Right atrium auricular region (tissue), 2 donors: ENCODE measurements around the gene VTN. TPM values are rescaled to one million over a fixed set of nuclear protein-coding genes. Genes with fewer than 3 reads are reported as not detected.

Source experiments
- DNase-seq: peaks from one replicate; pipeline ENCODE4 v3.0.0-alpha.2; 2019; ENCODE audit warnings: low spot score
- H3K27ac ChIP-seq, 2 donors: fragments of 200-600 bp; sonication (generic); 1 replicate in 1 of 2; 2 replicates in 1 of 2; pipeline ENCODE4 v1.5.1; 2016 to 2019
- H3K27me3 ChIP-seq, 2 donors: fragments of 200-600 bp; sonication (generic); one replicate each; pipeline versions ENCODE4 v1.5.1 to v1.6.0; 2017 to 2019
- H3K36me3 ChIP-seq: fragments of 200-600 bp; sonication (generic); one replicate; pipeline ENCODE4 v1.5.1; 2016
- H3K4me1 ChIP-seq, 2 donors: fragments of 200-600 bp; sonication (generic); one replicate each; pipeline versions ENCODE4 v1.5.1 to v1.6.0; 2017 to 2019
- H3K4me3 ChIP-seq, 2 donors: fragments of 200-600 bp; sonication (generic); 1 replicate in 1 of 2; 2 replicates in 1 of 2; pipeline ENCODE4 v1.5.1; 2017 to 2019; ENCODE audit warnings: mild to moderate bottlenecking in 1 of 2, moderate library complexity in 1 of 2
- H3K9me3 ChIP-seq, 2 donors: fragments of 200-600 bp; sonication (generic); one replicate each; pipeline ENCODE4 v1.5.1; 2019
- CTCF ChIP-seq, 2 donors: fragments of 200-600 bp; sonication (generic); IDR thresholded peaks; one replicate each; pipeline ENCODE4 v1.5.1; 2019; ENCODE audit warnings: antibody characterized with exemption in 2 of 2
- total RNA-seq, 2 donors: library from RNA; depleted of rRNA; stranded (reverse); fragments of >200 nt; gene quantifications; one replicate each; pipeline ENCODE4 v1.1.0, GENCODE V29; 2016

VTN gene
- total RNA-seq, 2 donors from 2014 or later = 5.4 to 86.7 TPM

- DNase-seq = no peak
- Histone ChIP-seq H3K4me3 (no peak overlapping the region), H3K9me3 (no peaks in the 10 kb centered on the region), H3K36me3 (peaks cover 12% of the 10 kb centered on the region), H3K27ac (no peak overlapping the region), H3K4me1 (peaks cover 0 to 12% of the 10 kb centered on the region in 2 donors), H3K27me3 (no peaks in the 10 kb centered on the region)
- no peak for TF ChIP-seq CTCF (IDR thresholded peaks at IDR 0.05)
Measured at GRCh38 chr17:28397687-28398279, 27.7 kb upstream of the VTN start.

- Histone ChIP-seq H3K27me3 (no peaks in the 10 kb centered on the region), H3K27ac (no peak overlapping the region), H3K4me1 (peaks cover 0 to 12% of the 10 kb centered on the region in 2 donors), H3K4me3 (no peak overlapping the region), H3K9me3 (no peaks in the 10 kb centered on the region), H3K36me3 (peaks cover 12% of the 10 kb centered on the region)
- DNase-seq = no peak
- no peak for TF ChIP-seq CTCF (IDR thresholded peaks at IDR 0.05)
Measured at GRCh38 chr17:28397275-28397674, 27.2 kb upstream of the VTN start.

GRCh38 chr17:28396635-28397239 lies 26.6 kb upstream of the VTN start:
- peaks cover 0 to 12% of the 10 kb centered on the region in 2 donors for H3K4me1 ChIP-seq
- no peaks in the 10 kb centered on the region for H3K9me3 ChIP-seq
- H3K36me3 ChIP-seq = peaks cover 12% of the 10 kb centered on the region
- no peak overlapping the region for H3K4me3 ChIP-seq
- no peak overlapping the region for H3K27ac ChIP-seq
- no peak for DNase-seq
- no peak for TF ChIP-seq CTCF (IDR thresholded peaks at IDR 0.05)
- no peaks in the 10 kb centered on the region for H3K27me3 ChIP-seq

GRCh38 chr17:28395968-28396367 lies 25.9 kb upstream of the VTN start:
- no peak for TF ChIP-seq CTCF (IDR thresholded peaks at IDR 0.05)
- Histone ChIP-seq H3K36me3 (peaks cover 12% of the 10 kb centered on the region), H3K4me3 (no peak overlapping the region), H3K4me1 (peaks cover 0 to 12% of the 10 kb centered on the region in 2 donors), H3K9me3 (no peaks in the 10 kb centered on the region), H3K27ac (no peak overlapping the region), H3K27me3 (no peaks in the 10 kb centered on the region)
- DNase-seq = no peak

- TF ChIP-seq CTCF (IDR thresholded peaks at IDR 0.05) = no peak
- Histone ChIP-seq H3K4me3 (no peak overlapping the region), H3K27ac (no peak overlapping the region), H3K36me3 (peaks cover 11% of the 10 kb centered on the region), H3K27me3 (no peaks in the 10 kb centered on the region), H3K4me1 (peaks cover 0 to 12% of the 10 kb centered on the region in 2 donors), H3K9me3 (no peaks in the 10 kb centered on the region)
- no peak for DNase-seq
Measured at GRCh38 chr17:28395426-28395825, 25.3 kb upstream of the VTN start.
